ENCODE results near the gene CHST15. TPM values are rescaled to one million over a fixed set of nuclear protein-coding genes. Genes with fewer than 3 reads are reported as not detected.

The CHST15 gene
- total RNA-seq, 2 donors from 2014 or later, result 9.2 to 17.8 TPM

- no peak for ATAC-seq
- intact Hi-C loops (cut with DNase I), result no loop called here
- no peak for DNase-seq
Observed at GRCh38 chr10:124009231-124010015, 84.0 kb downstream of the CHST15 start.

GRCh38 chr10:124008681-124009080, 84.7 kb downstream of the CHST15 start:
- ATAC-seq (no peak), DNase-seq (no peak)
- intact Hi-C loops (cut with DNase I), result no loop called here

DNA sequence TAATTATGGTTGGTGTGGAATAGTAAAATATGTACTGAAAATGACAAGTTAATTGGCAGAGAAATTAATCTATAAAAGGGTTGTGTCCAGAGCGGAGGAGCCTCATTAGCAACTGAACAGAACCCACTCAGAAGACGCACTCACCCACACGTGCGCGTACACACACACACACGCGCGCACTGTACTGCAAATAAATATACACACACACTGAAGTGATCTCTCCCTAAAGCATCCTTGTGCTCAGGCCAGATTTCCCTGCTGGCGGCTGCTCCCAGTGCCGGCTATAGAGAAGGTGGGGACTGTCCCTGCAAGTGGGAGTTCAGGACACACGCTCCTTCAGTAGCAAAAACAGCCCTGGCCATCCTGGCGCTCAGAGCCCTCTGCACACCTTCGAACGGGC, 85.2 kb downstream of the CHST15 start:
- ATAC-seq (no peak), DNase-seq (no peak)
- intact Hi-C loops (cut with DNase I), result no loop called here

- ATAC-seq (no peak), DNase-seq (no peak)
- intact Hi-C loops (cut with DNase I), result no loop called here
Observed at GRCh38 chr10:124007773-124008145, 85.6 kb downstream of the CHST15 start.

GRCh38 chr10:124007102-124007772, 86.2 kb downstream of the CHST15 start:
- DNase-seq (no peak), ATAC-seq (no peak)
- intact Hi-C loops (cut with DNase I), result no loop called here

DNA sequence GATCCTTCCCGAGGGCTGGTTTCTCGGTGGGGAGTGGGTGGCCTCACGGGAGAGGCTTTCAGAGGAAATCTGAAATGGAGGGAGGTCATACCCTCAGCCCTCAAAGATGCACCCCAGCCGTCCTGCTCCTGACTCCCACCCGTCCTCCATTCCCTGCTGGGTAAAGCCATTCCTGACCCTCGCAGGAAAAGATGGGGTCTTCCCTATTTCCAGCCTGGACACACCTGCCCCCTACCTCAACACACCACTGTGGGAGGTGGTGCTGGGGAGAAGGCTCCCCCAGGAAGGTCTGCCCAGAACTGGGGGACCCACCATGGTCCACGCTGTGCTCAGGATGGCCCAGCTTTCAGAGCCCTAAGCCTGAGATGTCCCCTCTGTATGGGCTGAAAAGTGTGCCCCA, 86.9 kb downstream of the CHST15 start:
- no peak for DNase-seq
- intact Hi-C loops (cut with DNase I), result no loop called here
- no peak for ATAC-seq

DNA sequence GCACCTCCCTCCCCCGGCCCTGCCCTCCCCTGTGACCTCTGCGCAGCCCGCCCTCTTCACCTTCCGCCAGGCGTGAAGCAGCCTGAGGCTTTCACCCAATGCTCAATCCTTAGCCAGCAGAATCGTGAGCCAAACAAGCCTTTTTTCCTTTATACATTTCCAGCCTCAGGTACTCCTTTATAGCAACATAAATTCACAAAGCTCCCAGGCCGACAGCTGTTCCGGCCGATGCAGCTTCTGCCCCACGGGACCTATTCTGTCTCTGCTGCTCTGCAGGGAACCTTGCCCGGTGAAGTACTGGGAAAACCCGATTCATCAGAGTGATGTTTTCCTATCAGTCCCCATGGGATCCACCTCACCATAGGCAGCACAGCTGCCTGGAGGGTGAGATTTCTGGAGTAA, 87.4 kb downstream of the CHST15 start:
- DNase-seq (no peak), ATAC-seq (no peak)
- intact Hi-C loops (cut with DNase I), result no loop called here

GRCh38 chr10:124005091-124005490, 88.3 kb downstream of the CHST15 start:
- intact Hi-C loops (cut with DNase I), result no loop called here
- no peak for DNase-seq
- no peak for ATAC-seq

DNA sequence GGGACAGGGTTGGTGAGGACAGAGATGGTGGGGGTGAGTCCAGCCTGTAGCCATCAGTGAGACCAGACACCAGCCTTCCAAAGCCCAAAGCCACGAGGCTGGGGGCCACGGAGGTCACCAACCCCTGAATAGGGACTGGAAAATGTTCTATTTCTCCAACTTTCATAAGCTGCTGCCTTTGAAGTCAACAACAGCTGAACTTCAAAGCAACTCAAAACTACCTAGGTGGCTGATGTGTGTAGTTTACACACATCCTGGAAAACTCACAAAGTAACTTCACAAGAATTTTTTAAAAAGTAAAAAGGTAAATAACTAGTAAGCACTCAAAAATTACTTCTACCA, 88.8 kb downstream of the CHST15 start:
- intact Hi-C loops (cut with DNase I), result no loop called here
- ATAC-seq, result no peak
- DNase-seq, result no peak

DNA sequence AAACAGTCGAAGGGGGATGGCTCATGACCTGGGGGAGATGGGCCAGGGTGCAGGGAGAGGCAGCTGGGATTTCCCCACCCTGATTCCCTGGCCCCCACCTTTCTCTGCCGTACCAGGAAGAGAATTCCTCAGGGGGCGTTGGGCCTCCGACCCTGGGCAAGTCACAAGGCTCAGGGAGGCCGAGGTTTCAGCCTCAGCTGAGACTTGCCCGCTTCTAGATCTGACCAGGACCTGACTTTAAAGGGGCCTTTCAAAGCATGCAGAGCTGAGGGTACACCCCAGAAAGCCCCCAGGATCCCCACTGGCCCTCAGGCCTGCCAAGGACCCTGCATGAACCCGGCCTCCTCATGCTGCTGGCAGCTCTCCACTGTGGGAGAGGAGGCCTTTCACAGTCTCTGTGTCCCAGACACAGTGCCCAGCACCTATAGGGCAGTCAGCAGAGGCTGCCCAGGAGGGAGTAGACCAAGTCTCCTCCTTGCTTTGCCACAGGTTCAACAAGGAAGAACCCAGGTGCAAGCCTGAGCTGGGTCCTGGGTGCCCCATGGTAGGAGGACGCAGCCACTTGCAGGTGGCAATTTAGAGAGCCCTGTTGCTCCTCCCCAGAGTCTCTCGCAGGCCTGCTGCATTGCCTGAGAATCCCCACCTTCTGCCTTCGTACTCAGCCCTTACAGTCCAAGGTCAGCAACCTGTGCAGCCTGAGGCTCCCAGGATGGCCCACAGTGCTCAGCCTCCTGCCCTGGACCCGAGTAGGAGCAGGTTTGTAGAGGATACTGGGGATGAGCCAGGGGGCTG, 89.3 kb downstream of the CHST15 start:
- no peak for ATAC-seq
- no peak for DNase-seq
- intact Hi-C loops (cut with DNase I), result no loop called here

DNA sequence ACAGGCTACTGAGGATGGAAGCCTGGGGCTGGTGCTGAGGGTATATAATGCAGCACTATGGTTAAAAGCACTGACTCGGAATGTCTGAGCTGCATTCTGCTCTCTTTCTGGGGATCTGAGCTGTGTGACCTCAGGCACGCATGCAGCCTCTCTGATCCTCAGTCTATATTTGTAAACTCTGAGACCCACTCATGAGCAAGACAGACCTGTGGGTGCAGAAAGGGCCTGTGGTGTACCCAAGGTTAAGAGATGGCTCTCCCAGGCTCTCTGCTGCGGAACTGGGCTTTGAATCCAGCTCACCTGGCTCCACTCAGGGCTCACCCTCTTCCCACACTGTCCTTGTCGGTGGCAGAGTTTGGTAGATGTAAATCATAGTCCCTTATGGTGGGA, 89.9 kb downstream of the CHST15 start:
- intact Hi-C loops (cut with DNase I), result no loop called here
- DNase-seq (no peak), ATAC-seq (no peak)

GRCh38 chr10:124003070-124003419, 90.4 kb downstream of the CHST15 start:
- intact Hi-C loops (cut with DNase I), result no loop called here
- no peak for DNase-seq
- ATAC-seq, result no peak

DNA sequence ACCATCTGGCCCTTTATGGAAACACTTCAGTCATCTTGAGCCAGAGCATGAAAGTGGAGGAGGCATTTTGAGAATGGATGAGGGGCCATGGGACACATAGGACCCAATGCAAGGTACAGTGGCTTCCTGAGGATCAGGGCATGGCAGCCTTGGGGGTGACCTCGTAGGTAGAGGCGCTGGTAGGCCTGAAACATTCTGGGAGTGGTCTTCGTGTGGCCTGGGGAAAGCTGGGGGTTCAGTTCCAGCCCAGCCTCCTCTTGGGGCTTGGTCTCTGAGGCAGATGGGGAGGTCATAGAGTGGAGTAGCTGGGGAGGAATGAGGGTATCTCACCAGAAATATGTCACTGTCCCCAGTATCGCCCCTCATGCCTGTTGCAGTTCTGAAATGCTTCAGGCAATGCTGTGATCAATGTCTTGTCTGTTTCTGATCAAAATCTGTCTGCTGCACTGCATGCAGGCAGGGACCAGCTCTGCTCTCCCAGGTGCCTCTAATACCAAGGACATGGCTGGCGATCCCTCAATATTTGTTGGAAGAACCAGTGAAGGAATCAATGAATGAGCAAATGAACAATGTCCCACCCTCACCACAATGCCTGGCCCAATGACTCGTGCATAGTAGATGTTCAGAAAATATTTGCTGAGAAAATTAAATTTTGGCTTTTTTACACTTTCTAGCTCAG, 90.9 kb downstream of the CHST15 start:
- DNase-seq, result no peak
- ATAC-seq, result no peak
- intact Hi-C loops (cut with DNase I), result no loop called here

DNA sequence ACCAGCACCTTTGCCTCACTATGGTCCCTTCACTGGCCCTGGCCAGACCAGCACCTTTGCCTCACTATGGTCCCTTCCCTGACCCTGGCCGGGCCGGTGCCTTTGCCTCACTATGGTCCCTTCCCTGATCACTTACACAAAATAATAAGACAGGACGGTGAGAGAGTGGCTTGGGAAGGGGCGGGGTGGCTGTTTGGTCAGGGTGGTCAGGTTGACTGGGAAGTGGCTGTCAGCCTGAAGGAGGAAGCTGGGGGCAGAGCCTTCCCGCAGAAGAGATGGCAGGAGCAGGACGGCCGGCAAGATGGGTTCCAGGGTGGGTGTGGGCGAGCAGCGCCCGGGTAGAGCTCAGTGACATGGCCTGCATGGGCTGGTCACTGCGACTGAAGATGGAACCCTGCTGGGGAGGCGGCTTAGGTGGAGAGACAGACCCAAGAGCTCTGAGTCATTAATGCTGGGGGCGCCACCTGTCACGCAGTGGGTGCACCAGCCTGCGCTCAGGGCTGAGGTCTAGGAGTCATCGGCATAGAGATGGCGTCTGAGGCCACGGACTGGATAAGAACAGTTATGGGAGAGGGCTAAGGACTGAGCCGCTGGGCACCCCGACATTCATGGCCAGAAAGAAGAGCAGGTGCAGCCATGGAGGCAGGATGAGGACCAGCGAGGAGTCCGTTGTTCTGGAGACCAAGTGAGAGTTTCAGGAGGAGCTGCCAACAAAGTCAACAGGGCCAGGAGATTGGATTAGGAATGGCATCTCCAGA, 91.8 kb downstream of the CHST15 start:
- intact Hi-C loops (cut with DNase I), result no loop called here
- DNase-seq (no peak), ATAC-seq (no peak)

DNA sequence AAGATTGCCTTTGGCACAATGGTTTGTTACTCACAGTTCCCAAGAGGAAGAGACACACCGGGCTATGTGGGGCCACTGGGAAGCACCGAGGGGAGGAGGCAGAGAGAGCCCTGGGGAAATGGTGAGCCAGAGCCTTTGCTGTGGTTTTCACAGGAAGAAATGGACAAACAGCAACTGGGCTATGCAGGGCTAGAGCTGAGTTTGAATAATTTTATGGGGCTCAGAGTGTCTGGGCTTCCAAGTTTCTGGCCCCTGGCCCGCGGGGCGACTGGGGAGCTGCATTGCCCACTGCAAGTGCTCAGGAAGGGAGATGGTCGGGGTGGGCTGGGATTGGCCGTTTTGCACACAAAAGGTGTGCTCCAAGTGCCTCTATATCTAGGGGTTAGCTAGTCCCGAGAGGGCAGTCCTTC, 92.6 kb downstream of the CHST15 start:
- intact Hi-C loops (cut with DNase I), result no loop called here
- DNase-seq (no peak), ATAC-seq (no peak)

- DNase-seq (no peak), ATAC-seq (no peak)
- intact Hi-C loops (cut with DNase I), result loop anchor here (5.0 to 10.0 kb wide), 2 partner anchors 262 to 265 kb away; no protein-coding TSS in a partner anchor
Observed at GRCh38 chr10:123999956-124000615, 93.3 kb downstream of the CHST15 start.

DNA sequence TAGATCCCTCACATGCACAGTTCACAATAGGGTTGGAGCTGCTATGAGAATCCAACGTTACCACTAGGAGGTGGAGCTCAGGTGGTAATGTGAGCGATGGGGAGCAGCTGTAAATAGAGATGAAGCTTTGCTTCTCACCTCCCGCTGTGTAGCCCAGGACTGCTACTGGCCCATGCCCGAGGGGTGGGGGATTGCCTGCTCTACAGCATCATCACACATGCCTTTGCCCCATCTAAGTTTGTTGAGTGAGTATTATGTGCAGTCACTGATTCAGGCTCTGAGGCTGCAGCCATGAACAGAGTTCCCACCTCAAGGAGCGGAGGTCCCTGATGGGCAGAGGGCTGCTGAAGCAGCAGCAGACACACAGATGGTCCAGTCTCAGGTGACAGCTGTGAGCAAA, 94.1 kb downstream of the CHST15 start:
- intact Hi-C loops (cut with DNase I), result loop anchor here (5.0 to 10.0 kb wide), 2 partner anchors 263 to 266 kb away; no protein-coding TSS in a partner anchor
- no peak for DNase-seq
- no peak for ATAC-seq

All from left cardiac atrium (tissue), 4 donors.